ENCODE results near the gene CCNY. TPM values are rescaled to one million over a fixed set of nuclear protein-coding genes. Genes with fewer than 3 reads are reported as not detected.

Gene CCNY
- total RNA-seq, 2 experiments from 2014 or later = 37.0 to 55.8 TPM

- H2AFZ ChIP-seq (ENCODE audit: low read length) = no peak overlapping the region
- ChIA-PET CTCF (ENCODE audit: unreplicated experiment) (no interaction called here), POLR2A (interaction anchor here (0.6 to 1.2 kb wide), 5 partner anchors 15 to 149 kb away, joined by 3 to 4 read pairs (median 3); no protein-coding TSS in a partner anchor)
- H3K27ac ChIP-seq (ENCODE audit: low read depth, low read length, poor library complexity, severe bottlenecking) = no peak overlapping the region
- no peaks in the 10 kb centered on the region for H3K9me2 ChIP-seq (ENCODE audit: insufficient read depth, low read length)
- H3K4me2 ChIP-seq (ENCODE audit: low read length) = no peak overlapping the region
- no peak for TF ChIP-seq CTCF (conservative IDR thresholded peaks at IDR 0.05; ENCODE audit: low read length)
- no peak for TF ChIP-seq EZH2phosphoT487 (IDR thresholded peaks at IDR 0.05; ENCODE audit: borderline replicate concordance, low read depth, low read length)
- DNase-seq (ENCODE audit: low spot score) = no peak
- H3K4me1 ChIP-seq (ENCODE audit: insufficient read depth, low read length, poor library complexity, severe bottlenecking) = no peaks in the 10 kb centered on the region
- no peak overlapping the region for H3K4me3 ChIP-seq (ENCODE audit: low read depth, low read length, poor library complexity, severe bottlenecking)
- H3K36me3 ChIP-seq (ENCODE audit: insufficient read depth, low read length) = no peaks in the 10 kb centered on the region; the same call in 1 of the 2 replicates
- intact Hi-C loops (cut with micrococcal nuclease; ENCODE audit: unreplicated experiment) = no loop called here
- no TSS peak for BruUV-seq (replicated peaks)
- peaks cover 7% of the 10 kb centered on the region for H4K20me1 ChIP-seq (ENCODE audit: insufficient read depth, low read length)
- no peaks in the 10 kb centered on the region for H3K79me2 ChIP-seq (ENCODE audit: insufficient read depth, low read depth, low read length)
- H3K9me3 ChIP-seq (ENCODE audit: low read length) = peaks cover 4% of the 10 kb centered on the region; the same call in 1 of the 2 replicates
Measured at GRCh38 chr10:35394934-35395333, 58.6 kb downstream of the CCNY start.

- Histone ChIP-seq H3K4me2 (ENCODE audit: low read length) (no peak overlapping the region), H3K9me2 (ENCODE audit: insufficient read depth, low read length) (no peaks in the 10 kb centered on the region), H3K9me3 (ENCODE audit: low read length) (no peaks in the 10 kb centered on the region), H4K20me1 (ENCODE audit: insufficient read depth, low read length) (peaks cover 7% of the 10 kb centered on the region), H3K4me1 (ENCODE audit: insufficient read depth, low read length, poor library complexity, severe bottlenecking) (peaks cover 14% of the 10 kb centered on the region), H3K4me3 (ENCODE audit: low read depth, low read length, poor library complexity, severe bottlenecking) (no peak overlapping the region), H2AFZ (ENCODE audit: low read length) (no peak overlapping the region), H3K27ac (ENCODE audit: low read depth, low read length, poor library complexity, severe bottlenecking) (no peak overlapping the region), H3K36me3 (ENCODE audit: insufficient read depth, low read length) (no peaks in the 10 kb centered on the region), H3K79me2 (ENCODE audit: insufficient read depth, low read depth, low read length) (peaks cover 5% of the 10 kb centered on the region)
- ChIA-PET POLR2A (interaction anchor here (0.6 to 1.1 kb wide), 2 partner anchors 16 to 19 kb away, joined by 3 to 4 read pairs; no protein-coding TSS in a partner anchor), CTCF (ENCODE audit: unreplicated experiment) (no interaction called here)
- no TSS peak for BruUV-seq (replicated peaks)
- intact Hi-C loops (cut with micrococcal nuclease; ENCODE audit: unreplicated experiment) = no loop called here
- no peak for TF ChIP-seq CTCF (conservative IDR thresholded peaks at IDR 0.05; ENCODE audit: low read length)
- TF ChIP-seq EZH2phosphoT487 (IDR thresholded peaks at IDR 0.05; ENCODE audit: borderline replicate concordance, low read depth, low read length) = no peak
- no peak for DNase-seq (ENCODE audit: low spot score)
Measured at GRCh38 chr10:35396560-35397434, 60.5 kb downstream of the CCNY start.

- no peak overlapping the region for H3K4me2 ChIP-seq (ENCODE audit: low read length)
- intact Hi-C loops (cut with micrococcal nuclease; ENCODE audit: unreplicated experiment) = no loop called here
- H3K4me1 ChIP-seq (ENCODE audit: insufficient read depth, low read length, poor library complexity, severe bottlenecking) = peaks cover 14% of the 10 kb centered on the region
- H2AFZ ChIP-seq (ENCODE audit: low read length) = no peak overlapping the region
- no peak for DNase-seq (ENCODE audit: low spot score)
- H4K20me1 ChIP-seq (ENCODE audit: insufficient read depth, low read length) = peaks cover 7% of the 10 kb centered on the region
- peaks cover 5% of the 10 kb centered on the region for H3K79me2 ChIP-seq (ENCODE audit: insufficient read depth, low read depth, low read length)
- H3K9me2 ChIP-seq (ENCODE audit: insufficient read depth, low read length) = no peaks in the 10 kb centered on the region
- H3K4me3 ChIP-seq (ENCODE audit: low read depth, low read length, poor library complexity, severe bottlenecking) = no peak overlapping the region
- TF ChIP-seq EZH2phosphoT487 (IDR thresholded peaks at IDR 0.05; ENCODE audit: borderline replicate concordance, low read depth, low read length) = no peak
- no peak for TF ChIP-seq CTCF (conservative IDR thresholded peaks at IDR 0.05; ENCODE audit: low read length)
- CTCF ChIA-PET (ENCODE audit: unreplicated experiment) = no interaction called here
- no peak overlapping the region for H3K27ac ChIP-seq (ENCODE audit: low read depth, low read length, poor library complexity, severe bottlenecking)
- no peaks in the 10 kb centered on the region for H3K9me3 ChIP-seq (ENCODE audit: low read length)
- POLR2A ChIA-PET = interaction anchor here (1.1 kb wide), 1 partner anchor 20 kb away, joined by 3 read pairs; no protein-coding TSS in a partner anchor
- no TSS peak for BruUV-seq (replicated peaks)
- H3K36me3 ChIP-seq (ENCODE audit: insufficient read depth, low read length) = no peaks in the 10 kb centered on the region
Measured at GRCh38 chr10:35397953-35398352, 61.6 kb downstream of the CCNY start.

Measured in OCI-LY7 (cell line).